ENCODE results near the gene ACOX1. TPM values are rescaled to one million over a fixed set of nuclear protein-coding genes. Genes with fewer than 3 reads are reported as not detected.
A peak's percentile ranks its signal among the peaks of the same experiment; 100 is the strongest.

The ACOX1 gene
- total and polyA plus RNA-seq, 2 of the 13 experiments (the other 11 are each of a cell fraction or from before 2014, with no cell fraction given), result 86.4 to 120 TPM

GRCh38 chr17:76000016-76000754 is 21.2 kb upstream of the ACOX1 start (continued):
- no peak for TF ChIP-seq BATF2 (CRISPR knock-in tag; IDR thresholded peaks at IDR 0.05)
- no peak for TF ChIP-seq SYNCRIP (IDR thresholded peaks at IDR 0.05; ENCODE audit: insufficient read depth, low read depth, low read length)
- no peak; the same call in 1 of the 2 replicates for TF ChIP-seq TARDBP (CRISPR knock-in tag; IDR thresholded peaks at IDR 0.05)
- no peak for TF ChIP-seq U2AF1 (optimal IDR thresholded peaks at IDR 0.05; ENCODE audit: low read depth, low read length)
- no peak for TF ChIP-seq DNMT1 (CRISPR knock-in tag; IDR thresholded peaks at IDR 0.05)
- no peak; the same call in 1 of the 2 replicates for TF ChIP-seq CREM (IDR thresholded peaks at IDR 0.05)
- TF ChIP-seq CREM (CRISPR knock-in tag; IDR thresholded peaks at IDR 0.05), result no peak
- TF ChIP-seq YEATS2 (CRISPR knock-in tag; IDR thresholded peaks at IDR 0.05; ENCODE audit: borderline replicate concordance), result no peak; the same call in 1 of the 2 replicates
- TF ChIP-seq FOXA3 (CRISPR knock-in tag; IDR thresholded peaks at IDR 0.05), result peak; percentile 76
- TF ChIP-seq SOX6 (IDR thresholded peaks at IDR 0.05), result no peak
- no peak; the same call in 1 of the 2 replicates for TF ChIP-seq SOX6 (CRISPR knock-in tag; IDR thresholded peaks at IDR 0.05)
- no peak for TF ChIP-seq ZBTB8A (CRISPR knock-in tag; IDR thresholded peaks at IDR 0.05; ENCODE audit: borderline replicate concordance, low read depth)
- 0 out of 2 replicates have a peak, but pooled peaks have one; percentile 22 for TF ChIP-seq DMAP1 (CRISPR knock-in tag; IDR thresholded peaks at IDR 0.05)
- no peak for TF ChIP-seq PCBP1 (IDR thresholded peaks at IDR 0.05; ENCODE audit: borderline replicate concordance, low read depth, low read length)
- TF ChIP-seq ZMYM3 (CRISPR knock-in tag; IDR thresholded peaks at IDR 0.05), result peak; percentile 73
- no peak for TF ChIP-seq ATAD3A (CRISPR knock-in tag; IDR thresholded peaks at IDR 0.05)
- no peak for TF ChIP-seq IRX3 (CRISPR knock-in tag; IDR thresholded peaks at IDR 0.05; ENCODE audit: borderline replicate concordance, low read depth)
- TF ChIP-seq RFXAP (CRISPR knock-in tag; IDR thresholded peaks at IDR 0.05; ENCODE audit: borderline replicate concordance), result no peak
- no peak for TF ChIP-seq ZNF10 (CRISPR knock-in tag; IDR thresholded peaks at IDR 0.05; ENCODE audit: borderline replicate concordance, low read depth)
- TF ChIP-seq ZNF329 (CRISPR knock-in tag; IDR thresholded peaks at IDR 0.05; ENCODE audit: low read depth), result 0 out of 2 replicates have a peak, but pooled peaks have one; percentile 64
- TF ChIP-seq ETV6 (CRISPR knock-in tag; conservative IDR thresholded peaks at IDR 0.05), result no peak
- peak; percentile 86 for TF ChIP-seq ZBTB33 (CRISPR knock-in tag; IDR thresholded peaks at IDR 0.05)
- TF ChIP-seq CENPT (CRISPR knock-in tag; IDR thresholded peaks at IDR 0.05; ENCODE audit: low read depth), result no peak
- TF ChIP-seq KDM4B (CRISPR knock-in tag; IDR thresholded peaks at IDR 0.05), result no peak; the same call in 1 of the 2 replicates
- no peak for TF ChIP-seq ZNF879 (CRISPR knock-in tag; IDR thresholded peaks at IDR 0.05)
- TF ChIP-seq ZNF101 (CRISPR knock-in tag; IDR thresholded peaks at IDR 0.05; ENCODE audit: borderline replicate concordance, low read depth), result no peak
- no peak for TF ChIP-seq CBX1 (IDR thresholded peaks at IDR 0.05; ENCODE audit: low read depth)
- no peak for TF ChIP-seq SOX13 (IDR thresholded peaks at IDR 0.05)
- TF ChIP-seq SOX13 (CRISPR knock-in tag; conservative IDR thresholded peaks at IDR 0.05 in 1 of 2, IDR thresholded peaks at IDR 0.05 in 1 of 2), result peak in 1 of 2 experiments; percentile 31; a peak in 2 of 4 replicates
- TF ChIP-seq CHCHD3 (CRISPR knock-in tag; IDR thresholded peaks at IDR 0.05), result no peak; the same call in 1 of the 2 replicates
- no peak for TF ChIP-seq HMG20A (CRISPR knock-in tag; IDR thresholded peaks at IDR 0.05; ENCODE audit: borderline replicate concordance)
- TF ChIP-seq MATR3 (CRISPR knock-in tag; IDR thresholded peaks at IDR 0.05), result no peak
